Activated CD8-positive, alpha-beta memory T cell treated with anti-CD3 and anti-CD28 coated beads for 48 hours (primary cell): Measurements from ENCODE around the gene SOCS2.
"Not testable (repeated sequence)": the region's sequence is repeated elsewhere in the genome, so short reads cannot be mapped to it uniquely, and the experiment has no call there.

Source experiments
- DNase-seq, 3 experiments: peaks; one replicate each; pipeline ENCODE4 v3.0.0-alpha.2; 2020; ENCODE audit warnings: low read depth in 2 of 3, low spot score in 2 of 3

Gene SOCS2

GRCh38 chr12:93592641-93593406 lies 20.3 kb downstream of the SOCS2 start:
- DNase-seq, result no peak

- DNase-seq, result no peak
These were observed 21.4 kb downstream of the SOCS2 start for GRCh38 chr12:93593843-93594242.

GRCh38 chr12:93594766-93595311 lies 22.4 kb downstream of the SOCS2 start:
- no peak for DNase-seq

GRCh38 chr12:93595351-93595750 lies 22.9 kb downstream of the SOCS2 start:
- DNase-seq, result no peak

- no peak for DNase-seq
These were observed 25.1 kb downstream of the SOCS2 start for GRCh38 chr12:93597608-93598007.

GRCh38 chr12:93599192-93599591 lies 26.7 kb downstream of the SOCS2 start:
- DNase-seq, result no peak

- DNase-seq, result no peak
These were observed 29.1 kb downstream of the SOCS2 start for GRCh38 chr12:93601591-93601990.

GRCh38 chr12:93602897-93603668 lies 30.6 kb downstream of the SOCS2 start:
- no peak for DNase-seq

GRCh38 chr12:93603762-93604161 lies 31.3 kb downstream of the SOCS2 start:
- DNase-seq, result no peak

- no peak for DNase-seq
These were observed 35.8 kb downstream of the SOCS2 start for GRCh38 chr12:93608313-93608712.

- DNase-seq, result no peak
These were observed 37.1 kb downstream of the SOCS2 start for GRCh38 chr12:93609281-93610192.

GRCh38 chr12:93612776-93613175 lies 40.3 kb downstream of the SOCS2 start:
- DNase-seq, result no peak

GRCh38 chr12:93614917-93615596 lies 42.6 kb downstream of the SOCS2 start:
- DNase-seq, result no peak

- DNase-seq, result no peak
These were observed 44.2 kb downstream of the SOCS2 start for GRCh38 chr12:93616584-93617101.

GRCh38 chr12:93618891-93619410 lies 46.5 kb downstream of the SOCS2 start:
- DNase-seq, result no peak

- DNase-seq, result no peak
These were observed 49.5 kb downstream of the SOCS2 start for GRCh38 chr12:93621986-93622385.

GRCh38 chr12:93622485-93622884 lies 50.0 kb downstream of the SOCS2 start:
- DNase-seq, result no peak

- no peak for DNase-seq
These were observed 52.3 kb downstream of the SOCS2 start for GRCh38 chr12:93624595-93625294.

GRCh38 chr12:93625295-93625645 lies 52.8 kb downstream of the SOCS2 start:
- not testable (repeated sequence) for DNase-seq

- no peak for DNase-seq
These were observed 53.7 kb downstream of the SOCS2 start for GRCh38 chr12:93626160-93626559.
